NB4 (cell line): ENCODE results near the gene CMPK1.

Experiments
- CTCF ChIP-seq: IDR thresholded peaks from one replicate; pipeline ENCODE4 v1.5.1; 2012; ENCODE audit warnings: low read depth, low read length
- MAX ChIP-seq: IDR thresholded peaks from 2 replicates; pipeline ENCODE4 v1.6.1; 2011; ENCODE audit warnings: low read depth, low read length
- MYC ChIP-seq: IDR thresholded peaks from 2 replicates; pipeline ENCODE4 v1.6.1; 2011; ENCODE audit warnings: low read depth, low read length
- POLR2A ChIP-seq: IDR thresholded peaks from 2 replicates; pipeline ENCODE4 v1.6.1; 2011; ENCODE audit warnings: mild to moderate bottlenecking; ENCODE audit not compliant: insufficient read length; ENCODE audit errors: extremely low read depth

DNA sequence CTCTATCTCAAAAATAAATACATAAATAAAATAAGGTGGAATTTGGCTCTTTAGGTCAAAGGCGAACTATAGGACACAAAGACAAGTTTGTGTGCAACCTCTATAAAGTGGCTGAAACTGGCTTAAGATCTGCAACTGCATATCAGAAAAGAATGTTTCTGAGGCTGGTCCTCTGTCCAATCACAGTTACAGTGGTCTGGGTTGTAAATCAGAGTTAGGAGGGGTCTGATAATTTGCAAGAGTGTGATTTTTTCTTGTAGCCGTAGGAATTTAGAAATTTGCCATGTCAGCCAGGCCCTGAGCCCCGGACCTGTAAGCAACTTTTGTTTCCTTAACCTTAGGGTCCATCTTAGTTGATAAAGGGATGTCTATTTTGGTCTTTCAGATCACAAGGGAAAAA, 27.8 kb downstream of the CMPK1 start:
- no peak for TF ChIP-seq CTCF
- TF ChIP-seq POLR2A = no peak
- TF ChIP-seq MAX = no peak
- TF ChIP-seq MYC = no peak
